ENCODE results near the gene RBM38. TPM values are rescaled to one million over a fixed set of nuclear protein-coding genes. Genes with fewer than 3 reads are reported as not detected.

RBM38 gene
- total and polyA plus RNA-seq, 9 of the 15 experiments (the other 6 are each of a cell fraction or from before 2014, with no cell fraction given), result 0.28 to 82.4 (median 33.2) TPM

GRCh38 chr20:57411406-57412283, 20.4 kb downstream of the RBM38 start:
- no TSS peak for BruUV-seq (replicated peaks)
- ChIA-PET CTCF (ENCODE audit: low intra/inter-chr PET ratio) (interaction anchor here (0.9 kb wide), 1 partner anchor 21 kb away, joined by 3 read pairs; no protein-coding TSS in a partner anchor), POLR2A (interaction anchor here (0.6 to 3.2 kb wide), 8 partner anchors 8 to 981 kb away, joined by 3 to 20 read pairs (median 6); no protein-coding TSS in a partner anchor)
- Histone ChIP-seq H3K27me3 (ENCODE audit: control insufficient read depth in 2 of 2, insufficient read depth in 2 of 2, low read length in 2 of 2) (no peaks in the 10 kb centered on the region), H3K9ac (ENCODE audit: insufficient read depth in 1 of 2, low read depth in 2 of 2, low read length in 2 of 2) (peak overlapping the region; percentile 6 to 70; a peak in 2 of 4 replicates), H3K4me2 (ENCODE audit: insufficient read depth, low read length) (no peak overlapping the region), H4K20me1 (replicated peaks; ENCODE audit: control insufficient read depth, insufficient read depth, low read length) (peaks cover 13% of the 10 kb centered on the region), H2AFZ (ENCODE audit: low read depth, low read length) (no peak overlapping the region), H3K27ac (ENCODE audit: extremely low read depth, low read depth, low read length) (no peak overlapping the region), H3K79me2 (ENCODE audit: control insufficient read depth, insufficient read depth, low read length) (peaks cover 4% of the 10 kb centered on the region; the same call in 2 of the 3 replicates), H3K9me3 (replicated peaks; ENCODE audit: control insufficient read depth, insufficient read depth, low read depth, low read length) (no peaks in the 10 kb centered on the region), H3K4me3 (no peak overlapping the region), H3K4me1 (replicated peaks in 1 of 2; ENCODE audit: control insufficient read depth in 2 of 2, insufficient read depth in 2 of 2, low read length in 2 of 2) (peaks cover 82 to 89% of the 10 kb centered on the region in 2 experiments), H3K36me3 (ENCODE audit: control insufficient read depth, insufficient read depth, low read length) (peaks cover 32% of the 10 kb centered on the region; the same call in 2 of the 3 replicates), H3K9me1 (ENCODE audit: control insufficient read depth, insufficient read depth, low read length) (peaks cover 3% of the 10 kb centered on the region)
- DNase-seq (ENCODE audit: extremely low read depth in 1 of 4, low spot score in 3 of 4), result no peak
- no peak for FAIRE-seq
- TF ChIP-seq RBBP5 (IDR thresholded peaks at IDR 0.05; ENCODE audit: borderline replicate concordance, insufficient read depth, low read length, poor library complexity, severe bottlenecking) (peak; percentile 18), TOE1 (IDR thresholded peaks at IDR 0.05; ENCODE audit: borderline replicate concordance) (no peak), TOE1 (CRISPR knock-in tag; IDR thresholded peaks at IDR 0.05; ENCODE audit: borderline replicate concordance, low read depth) (0 out of 2 replicates have a peak, but pooled peaks have one; percentile 34), ZBTB7A (IDR thresholded peaks at IDR 0.05; ENCODE audit: borderline replicate concordance, control insufficient read depth, low read depth, low read length) (peak; percentile 28; the same call in 1 of the 2 replicates), BMI1 (IDR thresholded peaks at IDR 0.05; ENCODE audit: low read length) (no peak), KDM1A (IDR thresholded peaks at IDR 0.05) (no peak), ARID2 (IDR thresholded peaks at IDR 0.05) (no peak), RBFOX2 (IDR thresholded peaks at IDR 0.05; ENCODE audit: low read depth, low read length) (peak; percentile 38; the same call in 1 of the 2 replicates), NONO (IDR thresholded peaks at IDR 0.05; ENCODE audit: low read depth in 2 of 2, low read length in 1 of 2) (no peak), POLR2G (IDR thresholded peaks at IDR 0.05; ENCODE audit: low read depth, low read length) (0 out of 2 replicates have a peak, but pooled peaks have one; percentile 26)
- intact Hi-C loops (cut with micrococcal nuclease), result loop anchor here (2.0 kb wide), 2 partner anchors 21 to 41 kb away; partner anchors contain the start of gene RBM38
- in situ Hi-C loops (cut with MboI), result no loop called here
- WGBS (ENCODE audit: insufficient coverage, low coverage, missing lambda C conversion rate), result 81% methylated on average over 21 of the region's 31 CpGs
- ATAC-seq, result no peak
